ENCODE data around the gene TRMT5.

GRCh38 chr14:61019537-61019936 is 38.7 kb upstream of the TRMT5 start:
- TF ChIP-seq CTCF (IDR thresholded peaks at IDR 0.05; ENCODE audit: control extremely low read depth in 1 of 3, insufficient read depth in 1 of 3, low read depth in 1 of 3, low read length in 3 of 3) (no peak), TAF1 (IDR thresholded peaks at IDR 0.05; ENCODE audit: low read depth, low read length) (no peak), EZH2 (IDR thresholded peaks at IDR 0.05; ENCODE audit: low read depth, low read length, severe bottlenecking) (no peak), POLR2A (IDR thresholded peaks at IDR 0.05; ENCODE audit: control extremely low read depth in 1 of 2, low read depth in 2 of 2, low read length in 2 of 2) (no peak), ZNF274 (IDR thresholded peaks at IDR 0.05; ENCODE audit: borderline replicate concordance, extremely low read depth, low read length) (no peak), NRF1 (IDR thresholded peaks at IDR 0.05; ENCODE audit: low read depth, low read length) (no peak), POLR2AphosphoS5 (IDR thresholded peaks at IDR 0.05; ENCODE audit: low read depth, low read length) (no peak), CHD2 (IDR thresholded peaks at IDR 0.05; ENCODE audit: low read length) (no peak), BRCA1 (IDR thresholded peaks at IDR 0.05; ENCODE audit: low read depth, low read length) (no peak), RAD21 (IDR thresholded peaks at IDR 0.05 in 1 of 2, conservative IDR thresholded peaks at IDR 0.05 in 1 of 2; ENCODE audit: low read depth in 2 of 2, low read length in 2 of 2) (no peak), YY1 (IDR thresholded peaks at IDR 0.05; ENCODE audit: low read depth, low read length) (no peak), JUND (IDR thresholded peaks at IDR 0.05; ENCODE audit: low read length) (no peak), PHF8 (conservative IDR thresholded peaks at IDR 0.05; ENCODE audit: low read depth, low read length) (no peak), SUZ12 (IDR thresholded peaks at IDR 0.05; ENCODE audit: low read length) (no peak)
